Stimulated activated CD4-positive, alpha-beta T cell treated with anti-CD3 and anti-CD28 coated beads, Interleukin-1b, Interleukin-23, amount 100 ng/mL, for 48 hours (primary cell): ENCODE data around the gene COL23A1.

ENCODE experiments used
- DNase-seq: peaks from one replicate; pipeline ENCODE4 v3.0.0-alpha.2; 2020

Gene COL23A1

DNA sequence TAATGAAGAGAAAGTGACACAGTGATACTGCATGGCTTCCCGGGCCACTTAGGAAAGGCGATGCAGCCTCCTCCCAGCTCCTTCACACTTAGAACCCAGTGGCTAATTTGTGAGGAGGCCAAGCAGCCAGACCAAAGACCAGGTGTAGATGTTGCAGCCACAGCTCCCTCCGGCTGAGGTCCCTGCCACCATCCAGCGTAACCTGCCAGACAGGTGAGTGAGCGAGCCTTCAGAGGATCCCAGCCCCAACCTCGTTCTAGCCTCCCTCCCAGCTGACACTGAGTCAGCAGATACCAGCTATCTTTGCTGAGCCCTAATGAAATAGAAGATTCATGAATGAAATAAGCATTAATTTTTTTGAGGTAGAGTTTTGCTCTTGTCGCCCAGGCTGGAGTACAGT, 59.7 kb downstream of the COL23A1 start:
- DNase-seq, result no peak

DNA sequence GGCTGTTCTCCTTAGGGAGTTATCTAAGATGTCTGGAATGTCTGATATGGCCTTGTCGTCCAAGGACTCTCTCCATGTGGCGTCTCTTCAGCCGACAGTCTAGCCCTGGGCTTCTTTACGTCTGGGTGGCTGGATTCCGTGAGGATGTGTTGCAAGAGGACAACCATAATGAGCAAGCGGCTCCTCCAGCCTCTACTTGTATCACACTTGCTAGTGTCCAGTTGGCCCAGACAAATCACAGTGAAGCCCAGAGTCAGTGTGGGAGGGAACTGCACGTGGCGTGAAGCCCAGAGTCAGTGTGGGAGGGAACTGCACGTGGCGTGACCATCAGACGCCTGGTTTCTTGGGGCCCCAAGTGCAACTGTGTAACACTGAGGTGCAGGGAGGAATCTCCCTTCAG, 61.1 kb downstream of the COL23A1 start:
- no peak for DNase-seq

DNA sequence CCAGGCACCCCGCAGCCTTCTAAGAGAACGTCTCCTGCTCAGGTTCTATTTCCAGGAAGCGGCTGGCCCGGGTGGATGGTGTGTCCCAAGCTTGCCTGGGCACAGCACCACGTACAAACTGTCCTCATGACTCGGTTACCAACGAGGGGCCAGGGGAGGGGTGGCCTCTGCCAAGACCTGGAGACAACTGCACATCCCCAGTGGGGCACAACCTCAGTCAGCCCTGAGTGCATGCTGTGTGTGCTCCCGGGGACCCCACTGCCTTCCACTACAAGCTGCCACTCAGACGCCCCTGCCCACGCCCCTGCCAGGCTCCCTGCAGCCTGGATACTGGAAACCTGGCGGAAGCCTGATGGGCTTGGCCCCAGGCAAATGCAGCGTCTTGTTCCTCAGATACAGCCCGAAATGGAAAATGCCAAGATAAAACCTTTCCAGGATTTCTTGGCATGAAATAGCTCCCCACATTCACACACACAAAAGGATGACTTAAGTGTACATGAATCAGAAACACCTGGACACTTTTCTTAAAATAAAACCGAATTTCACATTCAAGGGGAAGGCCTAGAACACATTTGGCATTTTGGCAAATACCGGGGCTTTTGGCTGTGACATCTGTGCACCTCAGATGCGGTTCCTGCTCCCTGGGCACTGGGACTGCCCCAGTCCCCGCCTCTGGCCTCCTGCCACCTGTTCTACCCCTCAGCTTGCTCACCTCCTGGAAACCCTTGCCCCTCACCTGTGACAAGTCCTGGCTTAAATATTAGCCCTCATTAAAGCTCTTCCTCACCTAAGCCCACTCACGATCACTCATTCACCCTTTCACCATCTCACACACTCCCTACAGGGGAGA, 62.5 kb downstream of the COL23A1 start:
- DNase-seq, result no peak

DNA sequence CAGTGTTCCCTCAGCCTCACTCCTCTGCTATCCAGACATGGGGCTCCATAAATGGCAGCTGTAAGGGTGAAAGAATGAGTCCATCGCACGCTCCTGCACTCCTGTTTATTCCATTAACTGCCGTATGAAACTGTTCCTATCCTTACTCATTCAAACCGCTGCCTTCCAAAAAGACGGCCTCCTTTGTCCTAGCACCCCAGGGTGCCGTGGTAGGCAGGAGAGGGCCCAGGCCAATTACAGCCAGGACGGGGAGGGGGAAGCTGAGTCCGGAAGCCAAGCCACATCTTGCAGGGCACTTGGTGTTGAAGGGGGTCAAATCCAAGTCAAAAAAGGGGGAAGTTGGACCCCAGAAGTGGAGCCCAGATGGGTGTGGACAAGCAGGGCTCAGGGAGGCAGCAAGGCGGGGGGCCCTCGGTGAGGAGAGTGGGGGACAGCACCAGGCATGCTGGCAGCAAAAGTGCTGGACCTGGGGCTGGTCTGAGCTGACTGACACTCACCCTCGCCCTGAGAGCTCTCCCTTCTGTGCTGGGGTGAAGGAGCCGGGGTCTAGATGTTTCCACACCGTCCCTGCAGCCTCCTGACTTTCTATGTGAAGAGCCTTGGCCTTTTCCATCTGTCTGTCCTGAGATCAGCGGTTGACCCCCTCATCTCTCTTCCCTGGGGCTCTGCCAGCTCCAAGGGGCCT, 63.3 kb downstream of the COL23A1 start:
- DNase-seq, result no peak

- no peak for DNase-seq
Measured at GRCh38 chr5:178525906-178526732, 64.1 kb downstream of the COL23A1 start.

DNA sequence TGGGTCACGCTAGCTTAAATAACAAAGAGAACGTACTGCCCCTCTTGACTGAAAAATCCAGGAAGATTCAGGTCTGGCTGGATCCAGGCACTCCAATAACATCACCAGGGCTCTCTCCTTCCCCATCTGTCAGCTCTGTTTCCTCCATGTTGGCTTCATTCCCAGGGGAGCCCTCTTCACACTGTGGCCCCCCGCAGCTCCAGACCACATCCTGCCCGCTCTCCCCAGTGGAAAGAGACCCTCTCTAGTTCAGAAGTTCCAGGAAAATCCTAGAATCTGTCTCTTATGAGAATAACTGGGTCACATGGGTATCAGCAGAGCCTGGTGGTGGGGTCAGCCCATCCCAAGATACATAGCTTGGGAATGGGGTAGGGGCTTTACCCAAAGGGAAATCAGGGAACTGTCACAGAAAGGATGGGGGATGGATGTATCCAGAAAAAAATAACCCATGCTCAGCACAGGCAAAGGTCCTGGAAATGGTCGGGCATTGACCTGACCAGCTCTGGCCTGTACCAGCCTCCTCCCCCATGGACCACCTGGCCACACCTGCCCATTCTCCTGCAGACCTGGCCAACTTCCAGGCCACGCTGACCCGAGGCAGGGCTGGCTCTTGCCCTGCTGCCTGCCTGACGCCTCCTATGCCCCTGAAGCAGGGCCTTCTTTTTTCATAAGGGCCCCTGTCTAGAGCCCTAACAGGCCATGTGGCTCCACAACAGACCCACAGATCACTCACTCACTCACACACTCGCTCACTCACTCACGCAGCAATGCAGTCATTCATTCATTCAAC, 65.9 kb downstream of the COL23A1 start:
- no peak for DNase-seq

GRCh38 chr5:178522361-178522760, 67.8 kb downstream of the COL23A1 start:
- no peak for DNase-seq

DNA sequence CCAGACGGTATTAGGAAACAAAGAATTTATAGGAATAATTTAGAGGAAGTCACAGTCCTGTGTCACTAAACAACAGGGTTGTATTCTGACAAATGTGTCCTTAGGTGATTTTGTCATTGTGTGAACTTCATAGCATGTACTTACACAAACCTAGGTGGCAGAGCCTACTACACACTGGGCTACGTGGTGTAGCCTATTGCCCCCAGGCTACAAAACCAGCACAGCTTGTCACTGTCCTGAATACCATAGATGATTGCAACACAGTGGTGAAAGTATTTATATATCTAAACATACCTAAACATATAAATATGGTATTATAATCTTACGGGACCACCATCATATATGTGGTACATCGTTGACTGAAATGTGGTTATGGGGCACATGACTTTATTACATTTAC, 69.3 kb downstream of the COL23A1 start:
- no peak for DNase-seq

DNA sequence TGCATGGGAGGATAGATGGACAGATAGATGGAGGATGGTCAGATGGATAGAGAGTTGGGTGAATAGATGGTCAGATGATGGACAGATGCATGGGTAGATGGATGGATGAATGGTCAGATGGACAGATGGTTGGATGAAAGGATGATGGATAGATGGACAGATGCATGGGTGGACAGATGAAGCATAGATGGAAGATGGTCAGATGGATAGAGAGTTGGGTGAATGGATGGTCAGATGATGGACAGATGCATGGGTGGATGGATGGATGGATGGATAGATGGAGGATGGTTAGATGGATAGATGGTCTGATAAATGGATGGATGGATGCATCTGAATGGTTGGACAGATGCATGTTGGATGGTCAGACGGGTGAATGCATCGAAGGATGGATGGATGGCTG, 70.4 kb downstream of the COL23A1 start:
- DNase-seq, result no peak

GRCh38 chr5:178519155-178519554, 71.0 kb downstream of the COL23A1 start:
- DNase-seq, result no peak

DNA sequence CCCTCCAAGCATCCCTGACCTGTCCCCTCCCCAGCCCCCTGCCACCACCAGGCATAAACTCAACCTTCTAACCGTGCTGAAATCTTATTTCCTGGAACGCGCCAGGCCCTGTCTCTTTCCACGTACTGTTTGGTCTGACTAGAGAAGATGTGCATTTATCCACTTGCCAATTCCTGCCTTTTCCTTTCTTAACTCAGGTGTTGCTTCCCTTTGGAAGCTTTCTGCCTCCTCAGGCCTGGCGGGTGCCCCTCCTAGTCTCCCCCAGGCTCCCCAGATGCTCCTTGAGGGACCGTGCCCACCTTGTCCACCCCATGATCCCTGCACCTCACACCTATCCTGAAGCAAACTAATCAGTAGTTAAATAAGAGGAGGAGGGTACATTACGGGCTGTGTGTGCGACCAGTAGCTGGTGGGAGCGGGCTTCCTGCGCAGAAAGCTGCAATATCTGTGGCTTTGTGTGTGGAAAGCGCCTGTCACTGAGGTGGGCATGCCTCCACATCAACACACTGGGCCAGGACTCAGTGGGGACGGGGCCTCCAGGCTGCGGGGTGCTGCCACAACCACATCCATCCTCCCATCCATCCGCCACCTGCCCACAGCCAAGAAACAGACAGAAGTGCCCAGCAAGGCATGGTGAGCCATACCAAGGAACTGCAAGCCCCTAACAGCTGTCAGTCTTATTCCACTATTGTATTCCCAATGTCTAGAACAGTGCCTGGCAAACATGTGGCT, 73.5 kb downstream of the COL23A1 start:
- DNase-seq, result no peak

GRCh38 chr5:178515776-178516503, 74.3 kb downstream of the COL23A1 start:
- no peak for DNase-seq

DNA sequence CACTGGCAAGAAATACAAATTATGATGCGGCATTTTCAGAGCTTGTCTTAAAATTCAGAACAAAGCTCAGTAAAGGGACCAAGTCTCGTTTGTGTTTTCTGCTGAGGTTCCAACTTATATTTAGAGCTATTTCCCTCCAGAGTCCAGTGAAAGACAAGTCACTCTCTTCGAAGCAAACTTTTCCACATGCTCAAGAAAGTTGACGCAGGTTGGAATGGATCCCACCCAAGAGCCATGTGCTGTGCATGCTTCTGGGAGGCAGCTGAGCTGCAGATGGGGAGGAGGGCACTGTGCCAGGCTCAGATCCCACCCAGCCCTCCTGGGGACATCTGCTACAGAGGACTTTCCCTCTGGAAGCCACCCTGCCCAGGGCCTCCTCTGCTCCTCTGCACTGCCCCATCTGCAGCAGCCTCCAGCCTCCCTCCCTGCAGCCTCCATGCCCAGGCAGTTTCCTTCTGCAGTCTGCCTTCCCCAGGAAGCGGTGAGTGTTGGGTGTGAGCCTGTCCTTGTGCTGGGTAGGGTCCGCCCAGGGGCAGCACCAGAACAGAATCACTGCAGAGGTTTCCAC, 75.3 kb downstream of the COL23A1 start:
- DNase-seq, result no peak

DNA sequence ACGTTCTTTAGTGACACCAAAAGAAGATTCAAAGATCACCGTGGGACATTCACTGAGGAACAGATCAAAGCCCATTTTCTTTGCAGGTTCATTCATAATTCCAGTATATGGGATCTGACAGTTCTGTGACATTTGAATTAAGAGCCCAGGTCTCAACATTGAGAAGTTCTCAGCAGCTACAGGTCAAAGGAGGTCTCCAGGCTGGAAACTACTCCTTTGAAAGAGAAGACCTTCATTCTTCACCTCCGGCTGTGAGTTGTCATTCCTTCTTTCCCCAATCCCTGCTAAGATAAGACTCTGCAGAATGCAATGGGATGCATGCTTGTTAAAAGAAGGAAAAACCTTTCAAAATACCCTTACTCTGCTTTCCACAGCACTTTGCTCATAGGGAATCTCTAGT, 79.0 kb downstream of the COL23A1 start:
- no peak for DNase-seq

DNA sequence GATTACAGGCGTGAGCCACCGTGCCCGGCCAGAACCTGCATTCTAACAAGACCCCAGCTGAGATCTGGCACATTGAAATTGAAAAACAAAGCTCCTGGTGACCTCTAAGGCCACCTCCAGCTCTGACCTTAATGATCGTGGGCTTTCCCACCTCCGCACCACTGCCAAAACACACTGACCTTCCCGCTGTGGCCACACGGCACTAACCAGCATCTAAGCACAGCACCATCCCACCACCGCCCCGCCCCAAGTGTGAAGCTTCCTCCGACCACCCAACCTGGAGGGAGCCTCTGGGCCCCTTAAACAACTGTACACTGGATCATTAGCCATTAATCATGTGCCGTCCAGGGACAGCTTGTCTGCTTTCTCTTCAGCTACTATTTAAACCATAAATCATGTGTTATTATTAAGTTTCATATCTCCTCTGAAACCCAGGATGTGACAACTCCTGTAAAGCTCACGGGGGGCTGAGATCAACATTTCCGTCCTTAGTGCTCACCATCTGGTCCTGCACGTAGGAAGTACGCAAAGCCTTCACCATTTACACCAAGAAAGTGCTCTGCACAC, 80.6 kb downstream of the COL23A1 start:
- DNase-seq, result no peak

GRCh38 chr5:178507151-178507932, 82.9 kb downstream of the COL23A1 start:
- DNase-seq, result no peak

DNA sequence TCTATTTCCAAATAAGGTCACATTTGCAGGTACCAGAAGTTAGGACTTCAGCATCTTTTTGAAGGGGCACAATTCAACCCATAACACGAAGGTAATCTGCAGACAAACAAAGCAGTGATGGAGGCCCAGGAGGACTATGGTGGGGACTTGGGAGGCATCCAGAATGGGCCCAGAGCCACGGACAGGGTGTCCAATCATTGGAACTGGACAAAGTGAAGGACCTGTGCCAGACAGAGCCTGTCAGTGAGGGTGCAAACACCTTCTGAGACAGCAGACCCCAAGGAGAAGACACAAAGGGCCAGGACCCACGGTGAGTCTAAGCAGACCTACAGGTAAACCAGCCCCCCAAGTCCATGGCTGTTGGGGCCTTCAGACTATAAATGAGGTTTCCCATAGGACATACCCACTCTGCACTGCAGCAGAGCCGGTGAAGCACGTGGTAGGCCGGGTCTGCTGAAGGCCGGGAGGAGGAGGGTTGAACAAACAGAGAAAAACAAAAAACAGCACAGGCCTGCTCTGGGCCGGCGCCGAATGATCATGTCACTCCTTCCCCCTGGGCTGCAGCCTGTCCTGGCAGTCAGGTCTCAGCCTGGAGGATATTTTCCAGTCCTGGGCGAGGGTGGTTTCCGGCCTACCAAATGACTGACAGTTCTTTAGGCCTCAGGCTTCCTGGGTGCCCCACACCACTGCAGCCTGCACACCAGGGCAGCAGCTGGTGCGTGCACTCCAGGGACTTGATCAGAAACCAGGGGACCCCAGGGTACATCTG, 84.4 kb downstream of the COL23A1 start:
- DNase-seq, result no peak

- no peak for DNase-seq
Measured at GRCh38 chr5:178504340-178504960, 85.7 kb downstream of the COL23A1 start.
